Stimulated activated CD4-positive, alpha-beta T cell treated with anti-CD3 and anti-CD28 coated beads, Interleukin-2, amount 100 ng/mL, for 4 hours (primary cell): ENCODE measurements around the gene RPUSD3.

Experiments used
- DNase-seq: peaks from one replicate; pipeline ENCODE4 v3.0.0-alpha.2; 2020; ENCODE audit warnings: low read depth

RPUSD3 gene

DNA sequence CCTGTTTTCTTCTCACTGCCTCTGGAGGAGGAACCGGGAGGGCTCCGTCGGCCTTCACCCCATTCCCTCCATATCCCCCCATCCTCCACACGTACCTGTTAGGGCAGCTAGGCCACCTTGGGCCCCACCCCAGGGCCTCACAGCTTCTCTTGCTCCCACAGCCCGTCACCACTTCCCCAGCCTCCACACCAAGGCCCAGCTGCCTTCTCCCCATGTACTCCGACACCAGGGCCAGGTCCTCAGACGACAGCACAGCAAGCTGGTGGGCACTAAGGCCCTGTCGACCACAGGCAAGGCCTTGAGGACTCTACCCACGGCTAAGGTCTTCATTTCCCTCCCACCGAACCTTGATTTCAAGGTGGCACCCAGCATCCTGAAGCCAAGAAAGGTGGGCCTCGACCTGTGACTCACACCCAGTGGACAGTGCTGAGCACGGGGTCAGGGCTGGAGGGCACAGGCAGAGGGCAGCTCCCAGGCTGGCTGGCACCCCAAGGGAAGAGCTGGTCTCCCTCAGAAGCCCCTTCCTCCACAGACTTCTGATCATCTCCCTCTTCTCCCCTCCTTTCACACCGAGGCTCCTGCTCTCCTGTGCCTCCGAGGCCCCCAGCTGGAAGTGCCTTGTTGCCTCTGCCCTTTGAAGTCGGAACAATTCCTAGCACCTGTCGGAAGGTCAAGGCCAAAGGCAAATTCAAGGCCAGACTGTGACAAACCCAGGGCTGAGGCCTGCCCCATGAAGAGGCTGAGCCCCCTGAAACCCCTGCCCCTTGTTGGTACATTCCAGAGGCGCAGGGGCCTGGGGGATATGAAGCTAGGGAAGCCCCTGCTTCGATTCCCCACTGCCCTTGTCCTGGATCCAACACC, 9.1 kb downstream of the RPUSD3 start:
- no peak for DNase-seq

GRCh38 chr3:9833078-9833477, 10.7 kb downstream of the RPUSD3 start:
- no peak for DNase-seq

DNA sequence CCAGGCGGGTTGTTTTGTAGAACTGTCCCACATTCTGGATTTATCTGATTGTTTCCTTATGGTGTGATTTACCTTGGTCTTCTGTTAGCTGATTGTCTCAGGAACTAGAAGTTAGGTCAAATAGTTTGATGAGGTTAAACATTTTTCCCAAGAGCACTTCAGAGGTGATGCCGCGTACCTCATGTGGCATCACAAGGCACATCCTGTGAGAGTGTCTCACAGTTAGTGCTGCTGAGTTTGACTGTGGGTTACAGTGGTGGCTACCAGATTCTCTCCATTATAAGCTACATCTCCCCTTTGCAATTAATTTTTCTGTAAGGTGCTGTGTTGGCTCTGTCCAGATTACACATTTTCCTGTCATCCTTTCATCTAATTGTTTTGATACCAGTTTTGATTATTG, 12.6 kb downstream of the RPUSD3 start:
- DNase-seq = no peak

DNA sequence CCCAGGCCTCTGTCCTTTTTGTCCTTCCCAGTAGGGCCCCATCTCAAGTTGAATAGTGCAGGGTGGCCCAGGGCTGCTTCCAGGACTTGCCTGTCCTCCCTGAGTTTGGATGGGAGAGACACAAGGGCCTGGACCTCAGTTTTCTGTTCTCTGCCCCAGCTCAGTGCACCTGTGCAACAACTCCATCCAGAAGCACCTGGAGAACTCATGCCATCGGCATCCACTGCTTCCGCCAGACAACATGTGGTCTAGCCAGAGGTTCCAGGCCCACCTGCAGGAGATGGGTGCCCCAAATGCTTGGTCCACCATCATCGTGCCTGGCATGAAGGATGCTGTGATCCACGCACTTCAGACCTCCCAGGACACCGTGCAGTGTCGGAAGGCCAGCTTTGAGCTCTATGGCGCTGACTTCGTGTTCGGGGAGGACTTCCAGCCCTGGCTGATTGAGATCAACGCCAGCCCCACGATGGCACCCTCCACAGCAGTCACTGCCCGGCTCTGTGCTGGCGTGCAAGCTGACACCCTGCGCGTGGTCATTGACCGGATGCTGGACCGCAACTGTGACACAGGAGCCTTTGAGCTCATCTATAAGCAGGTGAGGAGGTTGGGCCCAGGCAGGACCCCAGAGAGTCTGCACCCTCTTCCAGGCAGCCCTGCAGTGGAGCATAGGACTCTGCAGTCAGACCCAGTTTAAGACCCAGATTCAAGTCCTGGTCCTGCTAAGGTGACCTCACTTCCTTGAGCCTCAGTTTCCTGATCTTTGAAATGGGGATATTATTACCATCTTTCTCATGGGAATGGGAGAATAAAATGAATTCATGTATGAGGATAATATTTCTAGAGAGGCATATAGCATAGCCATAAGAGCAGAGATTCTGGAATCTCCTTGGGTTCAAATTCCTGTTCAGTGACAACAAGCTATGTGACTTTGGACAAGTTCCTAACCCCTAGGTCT, 14.7 kb downstream of the RPUSD3 start:
- DNase-seq = no peak

GRCh38 chr3:9826815-9827573, 16.8 kb downstream of the RPUSD3 start:
- no peak for DNase-seq

DNA sequence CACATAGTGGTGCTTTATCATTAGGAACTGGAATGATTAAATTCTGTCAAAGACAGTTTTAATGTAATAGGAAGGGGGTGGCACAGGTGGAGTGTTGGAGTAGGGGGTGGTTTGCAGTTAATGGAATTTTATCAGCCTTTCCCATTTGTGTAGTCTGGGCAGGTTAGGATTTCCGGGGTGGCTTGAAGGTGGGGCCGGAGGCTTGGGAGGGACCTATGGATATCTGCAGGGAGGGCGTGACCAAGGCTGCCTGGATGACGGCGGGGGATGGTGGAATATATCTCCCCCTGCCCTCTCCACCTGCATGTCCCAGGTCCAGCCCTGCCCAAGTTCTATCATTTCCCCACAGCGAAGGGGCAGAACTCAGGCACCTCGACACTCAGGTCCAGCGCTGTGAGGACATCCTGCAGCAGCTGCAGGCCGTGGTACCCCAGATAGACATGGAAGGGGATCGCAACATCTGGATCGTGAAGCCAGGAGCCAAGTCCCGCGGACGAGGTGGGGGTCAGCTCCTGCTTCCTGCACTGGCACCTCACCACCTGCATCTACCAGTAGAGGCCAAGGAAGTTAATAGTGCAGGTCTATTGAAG, 18.3 kb downstream of the RPUSD3 start:
- no peak for DNase-seq

DNA sequence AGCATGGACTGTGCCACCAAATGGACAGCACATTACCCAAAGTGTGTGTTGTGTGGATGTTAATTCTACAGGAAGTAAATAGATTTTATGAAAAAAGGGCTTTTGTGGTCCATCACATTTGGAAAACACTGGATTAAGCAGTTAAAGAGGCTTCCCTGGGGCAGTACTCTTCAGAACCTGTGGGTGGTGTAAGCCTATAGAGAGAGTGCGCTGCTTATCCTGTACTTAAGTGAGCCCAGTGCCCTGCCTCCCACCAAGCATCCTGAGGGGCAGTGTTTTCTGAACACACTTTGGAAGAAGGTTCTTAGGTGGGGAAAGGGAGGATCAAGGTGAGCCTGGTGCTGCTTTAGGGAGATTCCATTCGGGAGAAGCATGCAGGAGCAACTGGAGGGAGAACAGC, 22.9 kb downstream of the RPUSD3 start:
- DNase-seq = no peak

- no peak for DNase-seq
These were observed 23.3 kb downstream of the RPUSD3 start for GRCh38 chr3:9820543-9820942.

DNA sequence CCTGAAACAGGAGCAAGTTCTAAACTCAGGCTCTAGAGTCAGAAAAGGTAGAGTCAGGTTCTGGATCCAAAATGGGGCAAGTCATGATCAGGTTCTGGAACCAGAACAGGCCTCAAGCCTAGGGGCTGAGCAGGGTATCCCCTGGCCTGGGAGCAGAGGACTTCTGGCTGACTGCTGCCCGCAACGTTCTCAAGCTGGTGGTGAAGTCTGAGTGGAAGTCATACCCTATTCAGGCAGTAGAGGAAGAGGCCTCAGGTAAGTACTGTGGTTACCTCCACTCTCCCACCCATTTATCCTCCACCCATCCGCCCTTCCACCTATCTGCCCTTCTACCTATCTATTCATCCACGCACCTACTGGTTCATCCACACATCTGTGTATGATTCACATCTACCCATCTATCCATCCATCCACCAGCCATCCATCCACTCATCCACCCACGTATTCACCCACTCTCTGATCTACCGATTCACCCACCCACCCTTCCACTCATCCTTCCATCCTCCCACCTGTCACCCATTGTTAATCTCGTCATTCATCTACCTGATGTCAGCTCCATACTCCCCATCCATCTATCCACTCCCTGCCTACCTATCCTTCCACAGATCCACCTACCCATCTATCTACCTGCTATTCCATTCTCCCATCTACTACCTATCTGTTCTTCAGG, 25.0 kb downstream of the RPUSD3 start:
- DNase-seq = no peak

GRCh38 chr3:9817436-9817835, 26.4 kb downstream of the RPUSD3 start:
- no peak for DNase-seq

- no peak for DNase-seq
These were observed 27.8 kb downstream of the RPUSD3 start for GRCh38 chr3:9815986-9816385.

DNA sequence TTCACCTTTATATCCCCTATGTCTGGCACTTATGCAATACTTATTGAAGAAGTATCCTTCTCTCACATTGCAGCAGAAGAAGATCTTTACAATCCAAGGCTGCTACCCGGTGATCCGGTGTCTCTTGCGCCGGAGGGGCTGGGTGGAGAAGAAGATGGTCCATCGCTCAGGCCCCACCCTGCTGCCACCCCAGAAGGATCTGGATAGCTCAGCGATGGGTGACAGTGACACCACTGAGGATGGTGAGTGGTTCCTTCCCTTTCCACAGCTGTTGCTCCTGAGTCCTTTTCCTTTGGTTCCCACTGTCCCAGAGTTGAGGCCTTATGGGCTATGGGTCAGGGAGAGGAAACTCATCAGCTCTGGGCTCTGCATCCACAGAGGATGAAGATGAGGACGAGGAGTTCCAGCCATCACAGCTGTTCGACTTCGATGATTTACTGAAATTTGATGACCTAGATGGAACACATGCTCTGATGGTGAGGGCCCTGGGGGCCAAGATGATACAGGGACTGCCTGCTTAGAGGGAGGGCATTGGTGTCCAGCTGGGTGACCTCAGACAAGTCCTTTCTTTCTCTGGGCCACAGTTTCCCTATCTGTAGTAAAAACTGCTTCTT, 30.8 kb downstream of the RPUSD3 start:
- DNase-seq = no peak

- no peak for DNase-seq
These were observed 33.0 kb downstream of the RPUSD3 start for GRCh38 chr3:9810846-9811245.

DNA sequence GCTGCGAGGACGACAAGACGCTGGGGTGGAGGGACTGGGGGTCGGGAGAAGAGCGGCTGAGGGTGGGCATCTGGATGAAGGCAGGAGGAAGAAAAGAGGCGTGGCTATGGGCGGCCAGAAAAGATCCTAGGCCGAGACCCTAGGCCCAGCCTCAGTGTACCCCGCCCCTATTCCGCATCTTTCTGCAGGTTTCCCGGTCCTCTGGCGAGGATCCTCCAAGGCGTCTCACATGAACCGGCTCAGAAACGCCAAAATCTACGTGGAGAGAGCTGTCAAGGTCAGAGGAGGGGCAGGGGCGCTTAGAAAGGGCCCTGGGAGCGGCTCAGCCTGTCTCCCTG, 33.4 kb downstream of the RPUSD3 start:
- no peak for DNase-seq

DNA sequence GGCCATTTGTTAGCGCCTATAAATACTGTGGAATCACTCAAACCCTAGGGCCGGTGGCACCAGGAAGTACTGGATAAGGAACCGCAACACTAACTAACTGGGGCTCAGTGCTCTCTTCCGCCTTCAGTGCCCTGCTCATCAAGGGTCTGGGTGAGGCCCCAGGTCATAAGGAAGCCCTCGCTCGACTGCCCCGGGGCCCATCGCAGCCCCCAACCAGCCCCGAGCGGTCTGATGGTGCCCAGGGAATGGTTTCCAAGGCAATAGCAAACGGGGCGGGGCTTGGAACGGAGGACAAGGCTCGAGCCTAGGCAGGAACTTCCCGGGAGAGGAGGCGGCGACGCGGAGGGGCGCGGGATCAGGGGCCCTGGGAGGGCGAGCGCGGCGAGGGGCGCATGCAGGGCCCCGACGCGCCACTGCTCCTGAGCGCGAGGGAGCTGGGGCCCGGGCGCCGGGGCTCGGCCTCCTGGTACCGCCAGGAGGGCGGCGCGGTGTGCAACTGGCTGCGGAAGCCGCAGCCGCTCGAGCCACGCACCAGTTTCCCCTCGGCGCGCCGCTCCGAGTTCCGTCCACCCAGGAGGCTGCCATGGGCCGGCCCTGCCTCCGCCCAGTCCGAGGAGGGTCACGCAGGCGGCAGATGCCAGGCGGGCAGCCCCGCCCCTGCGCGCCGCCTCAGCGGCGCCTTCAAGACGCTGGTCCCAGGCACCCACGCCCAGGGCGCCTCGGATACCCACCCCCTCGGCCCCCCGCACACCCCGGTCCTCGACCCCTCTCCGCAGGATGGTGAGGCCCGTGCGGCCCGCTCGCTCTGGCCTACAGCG, 34.0 kb downstream of the RPUSD3 start, which contains the start of gene TTLL3:
Gene TTLL3 (plus strand): TSS at position 648 of the 818 bp plus-strand sequence. CDS start 400 bp downstream, outside the sequence.
- DNase-seq = peak; percentile 6

GRCh38 chr3:9809239-9809614, 34.6 kb downstream of the RPUSD3 start:
- DNase-seq = no peak

DNA sequence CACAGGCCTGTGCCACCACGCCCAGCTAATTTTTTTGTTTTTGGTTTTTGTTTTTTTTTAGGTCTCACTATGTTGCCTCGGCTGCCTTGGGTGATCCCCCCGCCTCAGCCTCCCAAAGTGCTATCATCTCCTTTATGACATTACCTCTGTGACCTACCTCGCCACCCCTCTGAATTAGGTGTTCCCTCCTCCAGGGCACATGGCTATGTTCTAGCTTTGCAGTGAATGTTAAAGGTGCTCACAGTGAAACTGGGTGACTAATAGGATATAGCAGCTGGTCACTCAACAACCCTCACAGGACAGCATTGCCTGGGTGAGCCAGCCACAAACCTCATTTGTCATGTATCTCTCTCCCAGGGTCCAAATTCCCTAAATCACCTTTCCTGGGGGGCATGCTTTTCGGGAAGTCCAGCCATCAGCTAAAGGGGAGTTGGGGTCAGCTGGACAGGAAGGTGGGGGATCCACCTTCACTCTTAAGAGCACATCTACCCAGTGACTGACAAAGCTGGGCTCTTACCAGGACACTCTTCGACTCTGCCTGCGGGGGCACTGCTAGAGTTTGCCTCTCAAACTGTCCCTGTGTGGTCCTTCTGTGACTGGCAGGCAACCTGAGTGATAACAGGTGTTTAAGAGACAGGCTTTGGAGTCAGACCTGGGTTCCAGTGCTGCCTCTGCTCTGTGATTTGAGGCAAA, 35.3 kb downstream of the RPUSD3 start:
- peak; percentile 25 for DNase-seq

DNA sequence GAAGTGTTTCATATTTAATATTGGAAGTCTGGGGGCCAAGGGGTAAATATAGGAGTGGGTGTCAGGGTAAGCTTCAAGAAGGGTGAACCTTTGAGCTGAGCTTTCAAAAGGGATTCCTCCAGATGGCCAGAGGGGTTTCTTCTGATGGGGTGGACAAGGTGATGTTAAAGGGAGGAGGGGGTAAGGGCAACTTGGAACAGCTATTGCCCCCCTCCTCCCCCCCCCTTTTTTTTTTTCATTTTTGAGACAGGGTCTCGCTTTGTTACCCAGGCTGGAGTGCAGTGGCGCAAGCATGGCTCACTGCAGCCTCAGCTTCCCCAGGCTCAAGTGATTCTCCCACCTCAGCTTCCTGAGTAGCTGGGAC, 35.8 kb downstream of the RPUSD3 start:
- no peak for DNase-seq
